DMS 273 (cell line): ENCODE measurements around the gene TUBGCP3.

Experiments used
- DNase-seq: peaks from one replicate; lab custom pipeline; 2025; ENCODE audit not compliant: unreplicated experiment; lab: John Stamatoyannopoulos, UW

Gene TUBGCP3

DNA sequence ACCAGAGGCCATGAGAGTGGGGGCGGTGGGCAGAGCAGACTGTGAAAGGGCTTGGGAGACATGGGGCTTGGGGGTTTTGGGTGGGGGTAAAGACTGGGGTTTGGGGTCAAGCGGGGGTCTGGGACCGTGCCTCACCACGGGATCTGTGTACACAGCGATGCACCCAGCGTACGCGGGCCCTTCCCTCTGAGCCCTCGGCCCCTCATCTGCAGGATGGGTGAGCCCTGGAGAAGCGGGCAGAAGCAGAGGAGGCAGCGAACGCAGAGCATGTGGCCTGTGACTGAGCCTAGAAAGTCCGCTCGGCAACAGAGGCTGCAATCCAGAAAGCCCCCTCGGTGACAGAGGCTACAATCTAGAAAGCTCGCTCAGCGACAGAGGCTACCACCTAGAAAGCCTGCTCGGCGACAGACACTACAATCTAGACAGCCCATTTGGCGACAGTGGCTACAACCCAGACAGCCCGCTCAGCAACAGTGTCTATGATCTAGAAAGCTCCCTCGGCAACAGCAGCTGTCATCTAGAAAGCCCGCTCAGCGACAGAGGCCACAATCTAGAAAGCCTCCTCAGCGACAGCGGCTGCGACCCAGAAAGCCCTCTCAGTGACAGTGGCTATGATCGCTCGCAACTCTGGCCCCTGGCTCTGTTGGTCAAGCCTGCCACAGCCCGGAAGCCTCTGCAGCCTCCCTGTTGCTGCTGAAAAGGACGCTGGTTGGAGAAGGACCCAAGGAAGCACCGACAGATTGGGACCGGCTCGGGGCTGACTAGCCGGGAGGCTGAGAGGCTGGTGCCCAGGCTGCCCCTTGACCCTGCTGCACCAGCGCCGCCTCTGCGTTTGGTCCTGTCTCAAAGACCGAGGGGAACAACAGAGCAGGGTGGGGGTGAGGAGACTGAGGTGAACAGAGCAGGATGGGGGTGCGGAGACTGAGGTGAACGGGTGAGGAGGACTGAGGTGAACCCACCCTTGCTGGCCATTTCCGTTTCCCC, 143.2 kb downstream of the TUBGCP3 start:
- DNase-seq: no peak

DNA sequence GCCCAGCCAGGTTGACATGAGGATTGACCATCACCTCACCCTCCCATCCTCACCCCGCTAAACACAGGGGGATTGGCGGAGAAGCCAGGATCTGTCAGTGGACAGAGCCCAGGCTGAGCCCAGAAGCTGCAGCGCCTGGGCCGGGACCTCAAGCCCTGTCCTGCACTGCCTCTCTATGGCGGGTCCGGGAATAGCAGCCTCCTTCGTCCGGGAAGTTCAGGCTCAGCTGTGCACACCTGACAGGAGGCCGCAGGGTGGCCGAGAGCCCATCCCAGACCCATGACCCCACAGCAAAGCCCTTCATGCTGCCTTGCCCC, 144.0 kb downstream of the TUBGCP3 start:
- peak; percentile 75 for DNase-seq

DNA sequence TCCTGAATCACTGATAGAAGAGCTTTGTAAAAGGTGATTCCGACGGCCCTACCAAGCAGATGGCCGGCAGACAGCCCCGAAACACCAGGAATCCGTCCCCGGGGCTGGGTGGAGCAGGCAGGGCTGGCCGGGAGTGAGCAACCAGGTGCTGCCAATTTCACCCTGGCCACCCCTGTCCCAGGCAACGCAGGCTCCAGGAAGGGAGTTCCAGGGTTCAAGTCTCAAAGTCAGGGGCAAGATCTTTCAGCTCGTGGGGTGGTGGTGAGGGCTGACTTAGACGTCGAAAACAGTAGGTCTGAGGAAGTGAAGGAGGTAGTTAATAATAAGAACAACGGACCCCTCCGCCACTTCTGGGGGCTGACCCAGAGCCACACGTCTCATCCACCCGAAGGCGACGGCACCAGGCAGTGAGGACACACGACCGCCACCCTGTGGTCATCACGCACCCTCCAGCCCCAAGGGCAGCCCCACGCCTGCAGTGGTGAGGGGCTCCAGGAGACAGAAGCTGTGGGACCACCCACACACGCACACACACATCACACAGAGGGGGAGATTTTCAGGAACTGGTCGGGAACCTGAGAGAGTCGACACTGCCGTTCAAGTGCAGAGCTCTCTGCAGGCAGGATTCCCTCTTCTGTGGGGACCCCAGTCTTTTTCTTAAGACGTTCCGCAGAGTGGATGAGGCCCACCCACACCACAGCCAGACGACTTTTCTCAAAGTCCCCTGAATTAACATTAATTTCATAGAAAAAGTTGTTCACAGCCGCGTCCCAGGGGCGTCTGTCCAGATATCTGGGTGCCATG, 144.6 kb downstream of the TUBGCP3 start:
- DNase-seq: peak; percentile 42

DNA sequence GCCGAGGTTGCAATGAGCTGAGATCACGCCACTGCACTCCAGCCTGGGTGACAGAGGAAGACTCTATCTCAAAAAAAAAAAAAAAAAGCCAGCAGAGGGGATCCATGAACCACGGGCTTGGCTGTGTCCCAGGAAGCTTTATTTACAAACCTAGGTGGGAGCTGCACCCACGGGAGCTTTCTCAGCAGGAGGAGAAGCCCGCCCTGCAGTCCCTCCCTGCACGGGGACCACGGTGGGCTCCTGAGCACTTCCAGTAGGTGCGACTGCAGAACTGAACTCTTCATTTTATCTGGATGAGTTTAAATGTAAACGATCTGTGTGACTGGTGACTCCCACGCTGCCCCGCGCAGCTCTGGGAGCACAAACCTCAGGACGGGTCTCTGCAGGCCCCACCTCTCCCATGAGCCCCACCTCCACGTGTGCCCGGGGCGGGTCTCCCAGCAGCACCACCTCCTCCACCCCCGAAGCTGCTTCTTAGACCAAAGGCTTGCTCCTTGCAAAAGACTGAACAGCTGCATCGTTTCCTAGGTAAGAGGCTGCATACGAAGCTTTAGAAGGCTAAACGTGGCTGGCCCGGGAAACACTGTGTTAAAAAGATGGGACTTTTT, 145.4 kb downstream of the TUBGCP3 start:
- peak; percentile 16 for DNase-seq

DNA sequence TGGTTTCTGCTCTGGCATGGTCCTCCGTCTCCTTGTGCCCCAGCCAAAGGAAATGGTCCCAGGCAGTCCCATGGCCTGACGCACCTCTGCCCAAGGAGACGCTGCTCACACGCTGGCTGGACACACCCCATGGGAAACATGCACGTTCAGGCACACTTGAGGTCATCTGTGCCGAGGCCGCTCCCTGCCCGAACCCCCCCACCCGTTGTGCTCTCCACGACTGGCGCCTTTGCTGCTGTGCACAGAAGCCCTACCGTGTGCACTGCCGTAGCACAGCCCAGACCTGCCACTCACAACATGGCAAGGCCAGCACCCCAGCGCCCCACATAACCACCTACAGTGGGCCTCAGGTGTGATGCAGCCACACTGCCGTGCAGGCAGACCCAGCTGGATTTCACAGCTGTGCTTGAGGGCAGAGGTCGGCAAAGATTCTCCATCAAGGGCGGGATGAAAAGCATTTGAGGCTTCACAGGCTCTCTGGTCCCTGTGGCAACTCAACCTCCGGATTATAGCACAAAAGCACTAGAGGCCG, 146.1 kb downstream of the TUBGCP3 start:
- DNase-seq: no peak

DNA sequence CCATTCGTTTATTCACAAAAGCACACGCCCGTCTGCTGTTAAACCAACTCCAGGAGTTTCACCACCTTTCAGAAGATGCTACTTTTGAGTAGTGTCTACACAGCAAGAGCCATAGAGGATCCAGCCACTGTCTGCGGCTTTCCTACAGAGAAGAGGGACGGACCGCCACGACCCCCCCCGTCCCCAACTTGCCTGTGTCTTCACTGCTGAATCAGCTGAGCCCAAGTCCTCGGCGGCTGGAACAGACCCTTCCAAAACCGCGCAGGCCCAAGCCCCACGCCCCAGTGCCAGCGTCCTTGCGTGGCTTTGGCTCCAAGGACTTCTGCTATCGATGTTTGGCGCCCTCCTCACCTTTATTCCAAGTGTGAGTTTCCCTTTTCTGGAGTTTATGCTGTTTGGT, 146.7 kb downstream of the TUBGCP3 start:
- no peak for DNase-seq

DNA sequence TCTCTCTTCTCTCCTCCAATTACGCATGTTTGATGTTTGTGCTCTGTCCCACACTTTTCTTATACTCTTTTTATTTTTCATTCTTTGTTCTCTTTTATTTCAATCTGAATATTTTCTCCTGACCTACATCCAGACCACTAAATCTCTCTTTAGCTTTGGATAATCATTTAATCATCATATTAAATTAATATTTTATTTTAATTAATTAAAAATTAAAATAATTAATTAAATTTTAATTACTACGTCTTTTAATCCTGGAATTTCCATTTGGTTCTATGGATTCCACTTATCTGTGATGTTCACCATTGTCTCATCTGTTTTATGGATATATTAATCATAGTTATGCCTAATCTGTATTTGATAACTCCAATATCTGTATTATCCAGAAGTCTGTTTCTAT, 149.4 kb downstream of the TUBGCP3 start:
- DNase-seq: no peak

DNA sequence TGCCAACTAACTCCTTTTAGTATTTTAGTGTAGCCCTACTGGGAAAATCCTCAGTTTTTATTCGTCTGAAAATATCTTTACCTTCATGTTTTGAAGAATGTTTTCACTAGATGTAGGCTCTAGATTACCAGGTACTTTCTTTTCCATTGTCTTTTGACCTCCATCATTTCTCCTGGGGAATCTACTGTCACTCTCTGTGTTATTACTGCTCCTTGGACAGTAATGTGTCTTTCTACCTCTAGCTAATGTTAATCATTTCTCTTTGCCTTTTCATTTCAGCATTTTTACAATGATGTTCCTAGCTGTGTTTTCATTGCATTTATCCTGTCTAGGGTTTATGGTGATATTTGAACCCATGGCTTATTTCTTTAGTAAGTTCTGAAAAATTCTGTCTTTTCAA, 149.9 kb downstream of the TUBGCP3 start:
- DNase-seq: no peak

DNA sequence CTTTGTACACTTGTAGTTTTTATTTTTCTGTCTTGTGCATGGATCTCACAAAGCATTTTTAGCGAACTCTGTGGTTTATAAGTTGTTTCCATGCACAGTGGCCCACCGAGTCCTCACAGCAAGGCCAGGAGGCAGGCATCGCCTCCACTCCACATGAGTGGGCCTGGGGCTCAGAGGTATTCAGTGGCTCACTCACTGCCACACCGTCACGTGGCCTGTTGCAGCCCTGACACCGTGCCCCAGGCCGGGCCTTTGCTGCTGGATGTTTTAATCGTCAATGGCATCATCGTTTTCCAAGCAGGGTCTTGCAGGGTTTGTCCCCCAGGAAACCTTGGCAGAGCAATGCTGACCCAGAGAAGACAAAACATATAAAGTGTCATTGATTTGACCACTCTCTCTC, 152.0 kb downstream of the TUBGCP3 start:
- no peak for DNase-seq
